Neural progenitor cell (in vitro differentiated cells): ENCODE data around the gene SCT. TPM values are rescaled to one million over a fixed set of nuclear protein-coding genes. Genes with fewer than 3 reads are reported as not detected.

Experiments
- DNase-seq: peaks from one replicate; pipeline ENCODE4 v3.0.0-alpha.2; 2016; ENCODE audit warnings: low spot score
- H2AFZ ChIP-seq: fragments of 200-600 bp; sonication (generic); replicated peaks from 2 replicates; pipeline ENCODE4 v1.6.1; 2016; ENCODE audit warnings: antibody characterized with exemption
- H3F3A ChIP-seq: fragments of 200-600 bp; sonication (generic); 2 replicates; pipeline ENCODE4 v1.6.1; 2016; ENCODE audit warnings: antibody characterized with exemption, low read depth
- H3K27ac ChIP-seq: fragments of 200-600 bp; sonication (generic); 2 replicates; pipeline ENCODE4 v1.5.1; 2016; ENCODE audit warnings: mild to moderate bottlenecking
- H3K27me3 ChIP-seq: fragments of 200-600 bp; sonication (generic); 2 replicates; pipeline ENCODE4 v1.6.1; 2016; ENCODE audit warnings: mild to moderate bottlenecking, moderate library complexity
- H3K36me3 ChIP-seq: fragments of 200-600 bp; sonication (generic); 2 replicates; pipeline ENCODE4 v1.5.1; 2016
- H3K4me1 ChIP-seq: fragments of 200-600 bp; sonication (generic); 2 replicates; pipeline ENCODE4 v1.6.1; 2016; ENCODE audit warnings: mixed run types
- H3K4me2 ChIP-seq: fragments of 200-600 bp; sonication (generic); 2 replicates; pipeline ENCODE4 v1.6.1; 2016
- H3K4me3 ChIP-seq: fragments of 200-600 bp; sonication (generic); 2 replicates; pipeline ENCODE4 v1.5.1; 2016
- H3K79me2 ChIP-seq: fragments of 200-600 bp; sonication (generic); 2 replicates; pipeline ENCODE4 v1.6.1; 2016; ENCODE audit warnings: low read depth
- H3K9ac ChIP-seq: fragments of 200-600 bp; sonication (generic); 2 replicates; pipeline ENCODE4 v1.6.1; 2016
- H3K9me3 ChIP-seq: fragments of 200-600 bp; sonication (generic); 2 replicates; pipeline ENCODE4 v1.5.1; 2016; ENCODE audit warnings: low read depth
- H4K20me1 ChIP-seq: fragments of 200-600 bp; sonication (generic); 2 replicates; pipeline ENCODE4 v1.6.1; 2016; ENCODE audit warnings: low read depth
- H3K27ac Mint-ChIP-seq: 3 replicates; pipeline ENCODE4 v1.8.0; 2021; ENCODE audit warnings: mixed read lengths
- H3K27me3 Mint-ChIP-seq: 2 replicates; pipeline ENCODE4 v1.8.0; 2022; ENCODE audit warnings: low read depth, mild to moderate bottlenecking, inconsistent platforms, moderate library complexity, mixed read lengths; ENCODE audit not compliant: insufficient read depth
- H3K36me3 Mint-ChIP-seq: 3 replicates; pipeline ENCODE4 v1.8.0; 2021; ENCODE audit warnings: mixed read lengths
- H3K4me1 Mint-ChIP-seq: 3 replicates; pipeline ENCODE4 v1.8.0; 2021; ENCODE audit warnings: mixed read lengths
- H3K4me3 Mint-ChIP-seq: 3 replicates; pipeline ENCODE4 v1.8.0; 2021; ENCODE audit warnings: mild to moderate bottlenecking, moderate library complexity, mixed read lengths
- H3K9me3 Mint-ChIP-seq: 3 replicates; pipeline ENCODE4 v1.8.0; 2020; ENCODE audit warnings: mixed read lengths
- EZH2 ChIP-seq: fragments of 200-600 bp; sonication (generic); IDR thresholded peaks from 2 replicates; pipeline ENCODE4 v1.6.1; 2017; ENCODE audit warnings: antibody characterized with exemption, mild to moderate bottlenecking, moderate library complexity
- EZH2phosphoT487 ChIP-seq: fragments of 200-600 bp; sonication (generic); IDR thresholded peaks from 2 replicates; pipeline ENCODE4 v1.6.1; 2017; ENCODE audit warnings: antibody characterized with exemption
- total RNA-seq: library from RNA; depleted of rRNA; stranded (reverse); fragments of >200 nt; gene quantifications from 2 replicates; pipeline ENCODE4 v1.2.3, GENCODE V29; 2015; ENCODE audit warnings: low replicate concordance
- TF ChIP-seq, protein P1 (sequence below): fragments of 200-600 bp; sonication (generic); IDR thresholded peaks from 2 replicates; pipeline ENCODE4 v1.5.1; 2017; ENCODE audit warnings: antibody characterized with exemption, mild to moderate bottlenecking

SCT gene
- total RNA-seq, 1 donor from 2014 or later: not detected

DNA sequence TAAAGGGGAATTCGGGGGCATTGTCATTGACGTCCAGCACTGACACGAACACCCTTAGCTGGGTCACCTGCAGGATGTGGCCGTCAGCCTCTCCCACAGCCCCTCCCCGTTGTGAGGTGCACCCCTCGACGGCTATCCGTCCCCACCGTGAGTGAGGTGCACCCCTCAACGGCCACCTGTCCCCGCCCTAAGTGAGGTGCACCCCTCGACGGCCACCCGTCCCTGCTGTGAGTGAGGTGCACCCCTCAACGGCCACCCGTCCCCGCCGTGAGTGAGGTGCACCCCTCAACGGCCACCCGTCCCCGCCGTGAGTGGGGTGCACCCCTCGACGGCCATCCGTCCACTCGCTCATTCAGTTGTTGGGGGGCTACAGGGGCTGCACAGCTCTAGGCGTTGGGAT is 5.1 kb downstream of the SCT start:
- Histone ChIP-seq H3K4me3 (no peak overlapping the region), H3K9me3 (no peaks in the 10 kb centered on the region), H2AFZ (no peak overlapping the region), H3F3A (no peaks in the 10 kb centered on the region), H4K20me1 (peaks cover 14% of the 10 kb centered on the region), H3K4me1 (no peaks in the 10 kb centered on the region), H3K36me3 (no peaks in the 10 kb centered on the region), H3K4me2 (no peak overlapping the region), H3K27ac (no peak overlapping the region), H3K27me3 (peaks cover 13% of the 10 kb centered on the region), H3K79me2 (no peaks in the 10 kb centered on the region), H3K9ac (no peak overlapping the region)
- H3K36me3 Mint-ChIP-seq: no peaks in the 10 kb centered on the region
- H3K4me1 Mint-ChIP-seq: peaks cover 4% of the 10 kb centered on the region
- H3K4me3 Mint-ChIP-seq: no peak overlapping the region
- no peaks in the 10 kb centered on the region for H3K9me3 Mint-ChIP-seq
- H3K27ac Mint-ChIP-seq: no peak overlapping the region
- TF ChIP-seq, protein P1, sequence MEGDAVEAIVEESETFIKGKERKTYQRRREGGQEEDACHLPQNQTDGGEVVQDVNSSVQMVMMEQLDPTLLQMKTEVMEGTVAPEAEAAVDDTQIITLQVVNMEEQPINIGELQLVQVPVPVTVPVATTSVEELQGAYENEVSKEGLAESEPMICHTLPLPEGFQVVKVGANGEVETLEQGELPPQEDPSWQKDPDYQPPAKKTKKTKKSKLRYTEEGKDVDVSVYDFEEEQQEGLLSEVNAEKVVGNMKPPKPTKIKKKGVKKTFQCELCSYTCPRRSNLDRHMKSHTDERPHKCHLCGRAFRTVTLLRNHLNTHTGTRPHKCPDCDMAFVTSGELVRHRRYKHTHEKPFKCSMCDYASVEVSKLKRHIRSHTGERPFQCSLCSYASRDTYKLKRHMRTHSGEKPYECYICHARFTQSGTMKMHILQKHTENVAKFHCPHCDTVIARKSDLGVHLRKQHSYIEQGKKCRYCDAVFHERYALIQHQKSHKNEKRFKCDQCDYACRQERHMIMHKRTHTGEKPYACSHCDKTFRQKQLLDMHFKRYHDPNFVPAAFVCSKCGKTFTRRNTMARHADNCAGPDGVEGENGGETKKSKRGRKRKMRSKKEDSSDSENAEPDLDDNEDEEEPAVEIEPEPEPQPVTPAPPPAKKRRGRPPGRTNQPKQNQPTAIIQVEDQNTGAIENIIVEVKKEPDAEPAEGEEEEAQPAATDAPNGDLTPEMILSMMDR: no peak
- no peak for TF ChIP-seq EZH2
- TF ChIP-seq EZH2phosphoT487: no peak
- DNase-seq: no peak
- peaks cover under 1% of the 10 kb centered on the region for H3K27me3 Mint-ChIP-seq

DNA sequence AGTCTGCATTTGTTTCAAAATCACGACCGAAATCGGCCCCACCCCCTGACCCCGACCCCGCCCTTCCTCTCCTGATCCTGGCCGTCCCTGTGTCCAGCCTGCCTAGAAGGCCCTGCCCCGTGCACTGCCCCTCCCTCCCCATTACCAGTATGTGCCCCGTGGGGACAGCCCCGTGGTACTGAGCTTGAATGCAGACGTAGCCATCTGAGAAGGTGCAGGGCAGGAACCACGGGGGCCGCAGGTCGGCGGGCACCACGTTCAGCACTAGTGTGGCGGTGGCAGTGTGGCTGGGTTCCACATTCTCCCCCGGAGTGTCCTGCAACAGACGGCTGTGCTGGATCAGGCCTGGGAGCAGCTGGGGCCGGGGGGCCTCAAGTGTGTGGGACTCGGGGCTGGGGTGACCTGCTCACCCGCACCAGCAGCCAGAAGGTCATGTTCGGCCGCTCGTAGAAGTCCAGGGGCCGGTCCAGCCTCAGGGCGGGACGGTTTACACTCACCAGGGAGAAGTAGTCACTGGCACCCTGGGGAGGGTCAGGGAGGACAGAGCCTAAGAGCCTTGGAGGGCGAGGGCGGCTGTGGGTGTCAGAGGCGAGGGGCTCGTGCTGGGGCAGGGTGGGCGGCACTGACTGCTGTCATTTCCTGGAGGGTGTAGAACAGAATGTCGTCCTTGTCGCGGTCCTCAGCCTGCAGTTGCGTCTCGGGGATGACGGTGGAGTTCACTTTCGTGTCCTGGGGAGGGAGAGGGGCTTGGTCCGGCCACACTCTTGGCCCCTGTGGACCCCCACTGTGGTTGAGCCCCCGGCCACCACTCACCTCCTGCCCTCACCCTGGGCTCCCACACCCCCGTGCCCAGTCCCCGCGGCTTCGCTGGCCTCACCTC is 5.8 kb downstream of the SCT start:
- no peak overlapping the region for H2AFZ ChIP-seq
- H4K20me1 ChIP-seq: peaks cover 9% of the 10 kb centered on the region
- H3K4me1 Mint-ChIP-seq: peaks cover 4% of the 10 kb centered on the region
- no peaks in the 10 kb centered on the region for H3K9me3 Mint-ChIP-seq
- H3K79me2 ChIP-seq: peaks cover 4% of the 10 kb centered on the region
- no peaks in the 10 kb centered on the region for H3K36me3 ChIP-seq
- no peak overlapping the region for H3K27ac ChIP-seq
- no peak overlapping the region for H3K4me2 ChIP-seq
- H3F3A ChIP-seq: no peaks in the 10 kb centered on the region
- no peak for TF ChIP-seq EZH2phosphoT487
- TF ChIP-seq EZH2: no peak
- TF ChIP-seq, protein P1: no peak
- H3K9ac ChIP-seq: no peak overlapping the region
- no peak for DNase-seq
- H3K9me3 ChIP-seq: no peaks in the 10 kb centered on the region
- peaks cover 2% of the 10 kb centered on the region for H3K27me3 Mint-ChIP-seq
- H3K27ac Mint-ChIP-seq: no peak overlapping the region
- H3K4me3 Mint-ChIP-seq: no peak overlapping the region
- H3K27me3 ChIP-seq: peaks cover 6% of the 10 kb centered on the region
- H3K36me3 Mint-ChIP-seq: no peaks in the 10 kb centered on the region
- no peak overlapping the region for H3K4me3 ChIP-seq
- no peaks in the 10 kb centered on the region for H3K4me1 ChIP-seq

- peaks cover 2% of the 10 kb centered on the region for H3F3A ChIP-seq
- H2AFZ ChIP-seq: no peak overlapping the region
- no peak for DNase-seq
- H3K4me1 ChIP-seq: no peaks in the 10 kb centered on the region
- H3K36me3 ChIP-seq: no peaks in the 10 kb centered on the region
- H4K20me1 ChIP-seq: peaks cover 9% of the 10 kb centered on the region
- Mint-ChIP-seq H3K27ac (no peak overlapping the region), H3K4me1 (peaks cover 4% of the 10 kb centered on the region), H3K27me3 (peaks cover 4% of the 10 kb centered on the region), H3K4me3 (no peak overlapping the region), H3K36me3 (no peaks in the 10 kb centered on the region), H3K9me3 (no peaks in the 10 kb centered on the region)
- no peaks in the 10 kb centered on the region for H3K9me3 ChIP-seq
- H3K9ac ChIP-seq: no peak overlapping the region
- no peak overlapping the region for H3K4me2 ChIP-seq
- peaks cover 5% of the 10 kb centered on the region for H3K79me2 ChIP-seq
- H3K27me3 ChIP-seq: no peaks in the 10 kb centered on the region
- no peak overlapping the region for H3K4me3 ChIP-seq
- no peak for TF ChIP-seq EZH2phosphoT487
- no peak for TF ChIP-seq EZH2
- no peak overlapping the region for H3K27ac ChIP-seq
Observed at GRCh38 chr11:620201-620600, 6.8 kb downstream of the SCT start.

DNA sequence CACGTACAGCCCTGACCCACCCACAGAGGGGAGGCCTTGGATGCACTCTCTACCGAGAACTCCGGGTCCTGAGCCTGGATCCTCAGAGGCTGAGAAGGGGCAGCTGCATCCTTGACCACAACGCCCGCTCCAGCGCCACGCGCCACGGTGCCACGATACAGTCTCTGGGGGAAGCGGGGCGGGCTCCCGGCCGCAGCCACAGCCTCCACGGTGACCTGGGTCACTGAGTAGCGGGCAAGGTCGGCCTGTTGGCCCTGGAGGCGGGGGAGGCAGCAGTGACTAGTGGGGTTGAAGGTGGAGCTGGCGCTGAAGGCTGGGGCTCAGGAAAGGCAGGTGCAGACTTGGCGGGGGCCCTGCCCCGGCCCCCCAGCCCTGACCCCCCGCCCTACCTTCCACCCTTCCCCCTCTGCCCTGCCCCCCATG is 7.3 kb downstream of the SCT start:
- Mint-ChIP-seq H3K27ac (no peak overlapping the region), H3K9me3 (no peaks in the 10 kb centered on the region), H3K4me3 (no peak overlapping the region), H3K27me3 (peaks cover 4% of the 10 kb centered on the region), H3K36me3 (no peaks in the 10 kb centered on the region), H3K4me1 (peaks cover 4% of the 10 kb centered on the region)
- no peak overlapping the region for H3K4me3 ChIP-seq
- no peak overlapping the region for H3K27ac ChIP-seq
- H3K4me1 ChIP-seq: no peaks in the 10 kb centered on the region
- peaks cover 14% of the 10 kb centered on the region for H4K20me1 ChIP-seq
- no peak overlapping the region for H2AFZ ChIP-seq
- peaks cover 7% of the 10 kb centered on the region for H3F3A ChIP-seq
- no peaks in the 10 kb centered on the region for H3K27me3 ChIP-seq
- no peaks in the 10 kb centered on the region for H3K9me3 ChIP-seq
- H3K9ac ChIP-seq: no peak overlapping the region
- H3K4me2 ChIP-seq: no peak overlapping the region
- peaks cover 5% of the 10 kb centered on the region for H3K79me2 ChIP-seq
- TF ChIP-seq EZH2 (no peak), EZH2phosphoT487 (no peak)
- TF ChIP-seq, protein P1: no peak
- no peaks in the 10 kb centered on the region for H3K36me3 ChIP-seq
- no peak for DNase-seq
